ENCODE data around the gene SDK2.
A peak's percentile ranks its signal among the peaks of the same experiment; 100 is the strongest.

SDK2 gene

GRCh38 chr17:73360961-73361761, 283.1 kb downstream of the SDK2 start:
- DNase-seq (ENCODE audit: low read depth) = no peak

GRCh38 chr17:73359987-73360410, 284.2 kb downstream of the SDK2 start:
- DNase-seq (ENCODE audit: low read depth) = no peak

GRCh38 chr17:73359352-73359751, 284.9 kb downstream of the SDK2 start:
- DNase-seq (ENCODE audit: low read depth) = no peak

GRCh38 chr17:73358668-73359067, 285.6 kb downstream of the SDK2 start:
- no peak for DNase-seq (ENCODE audit: low read depth)

GRCh38 chr17:73357981-73358380, 286.3 kb downstream of the SDK2 start:
- DNase-seq (ENCODE audit: low read depth) = no peak

- no peak for DNase-seq (ENCODE audit: low read depth)
Observed at GRCh38 chr17:73357318-73357717, 286.9 kb downstream of the SDK2 start.

GRCh38 chr17:73356561-73357170, 287.6 kb downstream of the SDK2 start:
- DNase-seq (ENCODE audit: low read depth) = no peak

GRCh38 chr17:73354423-73355284, 289.6 kb downstream of the SDK2 start:
- no peak for DNase-seq (ENCODE audit: low read depth)

- no peak for DNase-seq (ENCODE audit: low read depth)
Observed at GRCh38 chr17:73352261-73352660, 292.0 kb downstream of the SDK2 start.

- DNase-seq (ENCODE audit: low read depth) = no peak
Observed at GRCh38 chr17:73351764-73352163, 292.5 kb downstream of the SDK2 start.

GRCh38 chr17:73350864-73351263, 293.4 kb downstream of the SDK2 start:
- DNase-seq (ENCODE audit: low read depth) = no peak

- DNase-seq (ENCODE audit: low read depth) = no peak
Observed at GRCh38 chr17:73349647-73350046, 294.6 kb downstream of the SDK2 start.

- no peak for DNase-seq (ENCODE audit: low read depth)
Observed at GRCh38 chr17:73349138-73349537, 295.1 kb downstream of the SDK2 start.

GRCh38 chr17:73348829-73349095, 295.5 kb downstream of the SDK2 start:
- no peak for DNase-seq (ENCODE audit: low read depth)

- DNase-seq (ENCODE audit: low read depth) = no peak
Observed at GRCh38 chr17:73348018-73348828, 296.0 kb downstream of the SDK2 start.

- no peak for DNase-seq (ENCODE audit: low read depth)
Observed at GRCh38 chr17:73347351-73347750, 296.9 kb downstream of the SDK2 start.

GRCh38 chr17:73346501-73347162, 297.6 kb downstream of the SDK2 start:
- no peak for DNase-seq (ENCODE audit: low read depth)

- DNase-seq (ENCODE audit: low read depth) = no peak
Observed at GRCh38 chr17:73343739-73344454, 300.3 kb downstream of the SDK2 start.

- no peak for DNase-seq (ENCODE audit: low read depth)
Observed at GRCh38 chr17:73343168-73343634, 301.0 kb downstream of the SDK2 start.

- peak; percentile 41 for DNase-seq (ENCODE audit: low read depth)
Observed at GRCh38 chr17:73342541-73343167, 301.6 kb downstream of the SDK2 start.
